Central memory CD4-positive, alpha-beta T cell (primary cell): Measurements from ENCODE around the gene ANKRD11.
"Not testable (repeated sequence)": the region's sequence is repeated elsewhere in the genome, so short reads cannot be mapped to it uniquely, and the experiment has no call there.

Source experiments
- DNase-seq: peaks from one replicate; pipeline ENCODE4 v3.0.0; 2022

The ANKRD11 gene

GRCh38 chr16:89277049-89277448 is 213.3 kb downstream of the ANKRD11 start:
- DNase-seq: no peak

GRCh38 chr16:89275837-89276720 is 214.3 kb downstream of the ANKRD11 start:
- DNase-seq: no peak

- DNase-seq: no peak
Observed at GRCh38 chr16:89275284-89275584, 215.1 kb downstream of the ANKRD11 start.

DNA sequence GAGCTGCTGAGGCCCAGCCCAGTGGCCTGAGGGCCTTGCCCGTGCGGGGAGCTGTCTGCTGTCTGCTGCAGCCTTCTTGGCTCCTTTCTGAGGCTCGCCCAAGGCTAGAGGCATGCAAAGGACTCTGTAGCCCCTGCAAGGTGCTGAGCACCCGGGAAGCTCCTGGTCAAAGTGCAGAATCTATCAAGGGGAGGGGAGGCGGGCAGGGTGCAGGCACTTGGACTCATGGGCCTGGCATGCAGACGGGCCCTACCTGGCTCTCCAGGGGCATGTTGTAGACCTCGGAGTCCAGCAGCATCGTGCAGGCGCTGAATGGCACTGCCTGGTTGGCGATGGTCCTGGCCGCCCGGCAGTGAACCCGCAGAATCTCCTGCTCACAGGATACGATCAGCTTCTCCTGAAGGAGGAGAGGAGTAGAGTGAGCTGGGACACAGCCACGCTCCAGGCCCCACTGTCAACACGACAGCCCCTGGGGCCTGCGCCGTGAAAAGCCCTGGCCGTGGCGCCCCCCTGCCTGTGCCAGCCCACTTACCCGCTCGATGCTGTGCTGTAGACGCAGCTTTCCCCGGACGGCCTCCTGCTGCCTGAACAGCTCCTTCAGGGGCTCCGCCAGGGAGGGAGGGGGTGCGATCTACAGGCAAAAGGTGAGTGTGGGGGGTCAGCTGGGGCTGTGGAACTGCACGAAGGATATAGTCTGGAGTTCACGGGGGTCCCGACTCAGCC is 215.6 kb downstream of the ANKRD11 start:
- DNase-seq: no peak

DNA sequence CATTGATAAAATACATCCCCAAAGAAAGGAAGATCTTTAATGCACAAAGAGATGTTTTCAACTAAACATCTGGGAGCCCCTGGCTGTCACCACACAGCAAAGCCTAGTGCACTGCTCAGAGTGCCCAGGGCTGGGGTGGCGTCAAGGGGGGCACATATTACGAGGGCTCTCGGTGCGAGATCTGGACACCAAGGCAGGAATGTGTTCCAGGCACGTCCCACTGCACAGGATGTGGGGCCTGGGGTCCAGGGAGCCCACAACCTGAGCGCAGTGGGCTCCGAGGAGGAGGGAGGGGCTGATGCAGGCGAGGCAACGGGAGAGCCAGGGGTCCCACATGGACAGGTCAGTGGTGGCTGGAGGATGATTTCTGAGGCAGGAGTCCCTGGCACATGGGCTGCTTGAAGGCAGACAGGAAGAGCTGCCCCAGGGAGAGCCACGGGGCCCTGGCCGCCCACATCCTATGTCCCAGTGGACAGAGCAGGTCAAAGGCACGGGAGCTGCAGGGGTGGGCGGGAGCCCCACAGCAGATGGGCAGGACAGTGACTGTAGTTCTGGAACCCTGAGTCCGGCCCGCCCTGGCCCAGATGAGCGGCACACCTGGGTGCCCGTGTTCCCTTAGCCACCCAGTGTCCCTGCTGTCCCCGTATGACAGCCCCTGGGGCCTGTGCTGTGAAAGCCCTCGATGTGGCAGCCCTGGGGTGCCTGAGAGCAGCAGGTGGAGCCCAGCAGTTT is 216.5 kb downstream of the ANKRD11 start:
- DNase-seq: no peak

DNA sequence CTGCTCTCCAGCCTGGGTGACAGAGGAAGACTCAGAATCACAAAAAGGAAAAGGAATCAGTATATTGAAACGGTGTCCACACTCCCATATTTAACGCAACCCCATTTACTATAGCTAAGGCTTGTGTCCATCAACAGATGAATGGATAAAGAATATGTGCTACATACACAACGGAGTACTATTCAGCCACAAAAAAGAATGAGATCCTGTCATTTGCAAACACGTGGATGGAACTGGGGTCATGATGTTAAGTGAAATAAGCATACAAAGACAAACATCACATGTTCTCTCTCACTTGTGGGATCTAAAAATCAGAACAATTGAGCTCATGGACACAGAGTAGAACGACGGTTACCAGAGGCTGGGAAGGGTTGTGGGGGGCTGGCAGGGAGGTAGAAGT is 217.7 kb downstream of the ANKRD11 start:
- no peak for DNase-seq

- no peak for DNase-seq
Observed at GRCh38 chr16:89270666-89271345, 219.6 kb downstream of the ANKRD11 start.

- DNase-seq: no peak
Observed at GRCh38 chr16:89269805-89270665, 220.3 kb downstream of the ANKRD11 start.

DNA sequence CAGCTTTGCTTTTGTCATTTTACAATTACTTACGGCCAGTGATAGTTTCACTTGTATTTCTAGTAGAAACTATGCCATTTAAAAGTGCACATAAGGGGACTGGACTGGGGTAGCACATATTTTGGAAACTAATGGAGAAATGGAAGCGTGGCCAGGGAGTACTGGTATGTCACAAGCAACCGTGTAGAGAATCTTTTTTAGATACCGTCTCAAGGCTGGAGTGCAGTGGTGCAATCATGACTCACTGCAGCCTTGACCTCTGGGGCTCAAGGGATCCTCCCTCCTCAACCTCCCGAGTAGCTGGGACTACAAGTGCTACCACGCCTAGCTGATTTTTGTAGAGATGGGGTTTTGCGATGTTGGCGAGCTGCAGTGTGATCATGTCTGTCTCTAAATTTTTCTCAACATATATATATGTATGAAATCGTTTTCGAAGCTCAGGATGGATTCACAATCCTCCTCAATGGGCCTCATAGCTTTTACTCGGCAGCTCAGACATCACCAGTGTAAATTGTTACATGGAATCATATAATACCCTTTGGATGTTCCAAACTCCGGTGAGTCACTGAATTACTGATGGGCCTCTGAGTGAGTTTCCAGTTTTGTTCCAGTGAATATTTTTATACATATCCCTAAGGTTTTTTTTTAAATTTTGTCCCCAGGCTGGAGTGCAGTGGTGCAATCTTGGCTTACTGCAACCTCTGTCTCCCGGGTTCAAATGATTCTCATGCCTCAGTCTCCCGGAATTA is 221.2 kb downstream of the ANKRD11 start:
- DNase-seq: no peak

DNA sequence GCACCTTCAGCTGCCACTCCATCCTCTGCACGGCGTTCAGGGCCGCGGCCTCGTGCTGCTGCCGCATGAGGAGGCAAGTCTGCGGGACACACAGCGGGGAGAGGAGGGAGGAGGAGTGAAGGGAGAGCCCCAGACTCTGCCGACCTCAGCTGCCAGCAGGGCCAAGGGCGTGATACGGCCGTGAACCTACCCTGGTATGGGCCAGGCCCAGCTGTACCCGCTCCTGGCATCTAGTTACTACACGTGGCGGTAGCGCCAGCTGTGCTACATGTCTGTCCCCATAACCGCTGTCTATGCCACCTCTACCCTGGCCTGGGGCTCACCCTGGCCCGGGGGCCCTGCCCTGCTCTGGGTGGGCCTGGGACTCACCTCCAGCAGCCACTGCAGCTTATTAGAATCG is 221.8 kb downstream of the ANKRD11 start:
- DNase-seq: no peak

GRCh38 chr16:89267746-89268145 is 222.6 kb downstream of the ANKRD11 start:
- DNase-seq: not testable (repeated sequence)

GRCh38 chr16:89266521-89267134 is 223.7 kb downstream of the ANKRD11 start:
- no peak for DNase-seq

DNA sequence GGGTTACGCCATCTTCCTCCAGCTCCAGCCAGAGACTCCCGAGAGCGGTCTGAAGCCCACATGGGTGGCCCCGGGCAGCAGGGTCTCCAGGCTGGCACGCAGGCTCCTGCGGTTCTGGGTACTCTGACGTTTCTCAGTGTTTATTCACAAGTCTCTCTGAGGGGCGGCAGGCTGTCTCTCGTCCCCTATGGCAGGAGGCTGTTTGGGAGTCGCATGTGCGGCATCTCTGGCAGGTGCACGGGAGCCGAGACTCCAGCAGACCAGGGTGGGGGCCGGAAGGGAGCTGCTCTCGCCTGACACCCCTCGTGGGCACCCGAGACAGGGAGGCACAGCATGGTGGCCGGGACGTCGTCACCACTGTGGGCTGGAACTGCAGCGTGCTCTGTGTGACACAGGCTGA is 224.7 kb downstream of the ANKRD11 start:
- DNase-seq: no peak

DNA sequence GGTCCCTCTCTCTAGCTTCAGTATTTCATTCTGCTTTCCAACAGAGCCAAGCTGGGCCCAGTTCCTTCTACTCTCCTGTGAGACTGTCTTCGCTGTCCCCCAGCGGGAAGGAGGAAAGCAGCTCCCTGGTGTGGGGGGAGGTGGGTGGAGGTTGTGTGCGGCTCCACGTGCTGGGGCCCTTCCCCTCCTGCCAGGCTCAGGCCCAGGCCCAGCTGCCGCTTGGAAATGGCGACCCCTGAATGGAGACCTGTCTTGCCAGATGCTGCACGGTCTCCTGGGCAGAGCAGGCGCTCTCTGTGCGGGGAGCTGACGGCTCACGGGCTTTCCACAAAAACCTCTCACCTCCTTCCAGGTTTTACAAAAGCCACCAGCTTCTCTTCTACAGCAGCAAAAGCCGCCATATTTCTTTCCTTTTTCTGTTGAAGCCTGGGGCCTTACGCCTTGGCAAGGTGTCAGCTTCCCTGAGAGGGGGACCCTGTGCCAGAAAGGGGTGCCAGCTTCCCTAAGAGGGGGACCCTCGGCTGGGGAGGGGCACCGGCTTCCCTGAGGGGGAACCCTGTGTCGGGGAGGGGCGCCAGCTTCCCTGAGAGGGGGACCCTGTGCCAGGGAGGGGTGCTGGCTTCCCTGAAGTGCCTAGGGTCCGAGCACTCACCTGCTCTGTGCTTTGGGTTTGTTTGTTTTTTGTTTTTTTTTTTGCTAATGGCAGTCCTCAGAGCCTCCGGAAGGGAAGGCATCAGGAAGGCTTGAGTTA is 225.4 kb downstream of the ANKRD11 start:
- no peak for DNase-seq

DNA sequence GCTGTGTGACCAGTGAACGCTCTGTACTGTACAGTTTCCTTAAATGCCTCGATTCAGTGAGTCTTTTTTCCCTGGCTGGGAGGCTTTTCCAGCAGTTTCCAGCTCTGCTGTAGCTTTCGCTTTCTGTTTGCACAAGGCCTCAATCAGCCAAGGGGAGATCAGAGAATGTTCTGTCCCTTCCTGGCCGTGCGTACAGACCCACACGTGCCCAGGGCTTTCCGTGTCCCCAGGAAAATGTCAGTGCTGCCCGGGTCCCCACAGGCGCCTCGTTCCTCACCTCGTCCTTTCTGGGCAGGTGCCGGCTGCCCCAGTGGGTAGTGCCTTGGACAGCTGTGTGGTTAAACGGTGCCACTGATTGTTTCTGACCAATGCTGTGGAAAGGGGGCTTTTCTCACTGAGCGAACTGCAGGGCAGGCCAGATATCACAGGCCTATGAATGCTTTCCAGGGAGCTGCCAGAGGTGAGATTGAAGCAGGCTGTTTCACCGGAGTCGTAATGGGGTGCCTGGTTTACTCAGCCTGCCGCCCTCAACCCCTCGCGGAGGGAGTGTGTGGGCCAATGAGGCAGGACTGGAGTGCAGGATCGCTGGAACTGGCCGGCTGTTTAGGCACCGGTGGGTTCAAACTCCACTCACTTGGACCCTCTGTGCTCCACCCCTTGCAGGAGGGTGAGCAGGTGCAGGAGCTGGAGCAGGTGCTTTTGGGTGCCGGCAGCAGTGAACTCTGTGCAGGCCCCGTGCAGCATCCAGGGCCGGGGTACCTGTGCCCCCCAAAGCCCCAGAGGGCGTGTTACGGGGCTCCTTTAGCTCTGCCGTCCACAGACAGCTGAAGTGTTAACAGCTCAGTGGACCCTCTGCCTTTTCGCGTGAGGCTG is 228.4 kb downstream of the ANKRD11 start:
- DNase-seq: no peak

DNA sequence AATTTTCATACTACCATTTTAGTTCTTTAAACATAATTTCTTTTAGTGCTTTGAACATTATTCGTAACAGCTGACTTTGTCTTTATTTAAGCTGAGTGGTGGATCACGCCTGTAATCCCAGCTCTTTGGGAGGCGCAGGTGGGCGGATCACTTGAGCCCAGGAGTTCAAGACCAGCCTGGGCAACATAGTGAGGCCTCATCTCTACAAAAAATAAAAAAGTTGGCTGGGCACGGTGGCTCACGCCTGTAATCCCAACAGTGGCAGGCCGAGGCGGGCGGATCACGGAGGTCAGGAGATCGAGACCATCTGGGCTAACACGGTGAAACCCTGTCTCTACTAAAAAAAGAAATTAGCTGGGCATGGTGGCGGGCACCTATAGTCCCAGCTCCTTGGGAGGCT is 230.5 kb downstream of the ANKRD11 start:
- DNase-seq: not testable (repeated sequence)

GRCh38 chr16:89257757-89258465 is 232.4 kb downstream of the ANKRD11 start:
- DNase-seq: no peak

- DNase-seq: no peak
Observed at GRCh38 chr16:89257281-89257731, 233.1 kb downstream of the ANKRD11 start.
